Uterus (tissue), 4 donors: ENCODE results near the gene BECN2. TPM values are rescaled to one million over a fixed set of nuclear protein-coding genes. Genes with fewer than 3 reads are reported as not detected.

Experiments
- DNase-seq, 2 donors: peaks; one replicate each; pipeline ENCODE4 v3.0.0-alpha.2; 2019 to 2020
- H3K27ac ChIP-seq, 2 donors: fragments of 200-600 bp; sonication (generic); 1 replicate in 1 of 2; 2 replicates in 1 of 2; pipeline ENCODE4 v1.5.1; 2016 to 2018
- H3K27me3 ChIP-seq, 2 donors: fragments of 200-600 bp; sonication (generic); one replicate each; pipeline ENCODE4 v1.5.1; 2018 to 2019; ENCODE audit warnings: control low read depth in 1 of 2
- H3K36me3 ChIP-seq, 2 donors: fragments of 200-600 bp; sonication (generic); one replicate each; pipeline ENCODE4 v1.5.1; 2019; ENCODE audit warnings: control low read depth in 1 of 2
- H3K4me1 ChIP-seq, 2 donors: fragments of 200-600 bp; sonication (generic); one replicate each; pipeline ENCODE4 v1.5.1; 2018 to 2019; ENCODE audit warnings: control low read depth in 1 of 2
- H3K4me3 ChIP-seq, 2 donors: fragments of 200-600 bp; sonication (generic); 1 replicate in 1 of 2; 2 replicates in 1 of 2; pipeline ENCODE4 v1.5.1; 2018 to 2019; ENCODE audit warnings: mild to moderate bottlenecking in 1 of 2
- H3K9me3 ChIP-seq, 2 donors: fragments of 200-600 bp; sonication (generic); one replicate each; pipeline ENCODE4 v1.5.1; 2019; ENCODE audit warnings: control low read depth in 1 of 2
- POLR2A ChIP-seq, 2 donors: fragments of 450-650 bp; IDR thresholded peaks; one replicate each; pipeline ENCODE4 v1.6.1; 2016; ENCODE audit warnings: antibody characterized with exemption in 2 of 2, mild to moderate bottlenecking in 1 of 2, moderate library complexity in 1 of 2
- intact Hi-C: fragments of 100-400 bp; cut with DNase I; formaldehyde crosslinking; loops from one replicate; pipeline ENCODE4 v1.15.1; 2023; ENCODE audit warnings: low total_unique reads
- total RNA-seq, 4 donors: library from RNA; depleted of rRNA in 3 of 4; stranded (reverse); fragments of >200 nt in 3 of 4; gene quantifications; one replicate each; pipeline versions ENCODE4 v1.1.0 to v1.2.4, GENCODE V29; 2014 to 2023
- TF ChIP-seq, protein P1 (sequence below), 4 experiments: fragments of 200-600 bp in 2 of 4; fragments of 450-650 bp in 2 of 4; sonication (generic) in 2 of 4; IDR thresholded peaks; one replicate each; pipeline ENCODE4 v1.5.1; 2016 to 2019; ENCODE audit warnings: antibody characterized with exemption in 4 of 4, mild to moderate bottlenecking in 2 of 4, moderate library complexity in 1 of 4
- donor health status: DM: yes; HTN: yes; CAD: no.

Gene BECN2
- total RNA-seq, 4 donors from 2014 or later: not detected

DNA sequence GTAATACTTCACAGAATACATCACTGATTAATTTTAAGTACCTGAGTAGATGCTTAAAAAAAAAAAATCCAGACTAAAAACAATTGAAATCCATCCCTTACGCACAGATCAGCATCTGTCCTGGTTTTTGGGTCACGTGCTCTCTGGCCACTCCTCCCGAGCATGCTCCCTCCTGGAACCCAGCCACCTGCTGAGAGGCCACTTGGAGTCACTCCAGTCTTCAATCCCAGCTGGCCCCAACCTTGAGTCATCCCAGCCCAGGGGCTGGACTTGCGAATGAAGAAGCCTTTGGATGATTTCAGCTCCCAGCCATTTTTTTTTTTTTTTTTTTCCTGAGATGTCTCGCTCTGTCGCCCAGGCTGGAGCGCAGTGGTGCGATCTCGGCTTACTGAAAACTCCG is 32.5 kb downstream of the BECN2 start:
- H3K36me3 ChIP-seq: no peaks in the 10 kb centered on the region
- intact Hi-C loops: no loop called here
- no peaks in the 10 kb centered on the region for H3K9me3 ChIP-seq
- no peaks in the 10 kb centered on the region for H3K4me1 ChIP-seq
- DNase-seq: peak; percentile 79 to 90
- H3K4me3 ChIP-seq: no peak overlapping the region
- no peak for TF ChIP-seq POLR2A (IDR thresholded peaks at IDR 0.05)
- TF ChIP-seq, protein P1, sequence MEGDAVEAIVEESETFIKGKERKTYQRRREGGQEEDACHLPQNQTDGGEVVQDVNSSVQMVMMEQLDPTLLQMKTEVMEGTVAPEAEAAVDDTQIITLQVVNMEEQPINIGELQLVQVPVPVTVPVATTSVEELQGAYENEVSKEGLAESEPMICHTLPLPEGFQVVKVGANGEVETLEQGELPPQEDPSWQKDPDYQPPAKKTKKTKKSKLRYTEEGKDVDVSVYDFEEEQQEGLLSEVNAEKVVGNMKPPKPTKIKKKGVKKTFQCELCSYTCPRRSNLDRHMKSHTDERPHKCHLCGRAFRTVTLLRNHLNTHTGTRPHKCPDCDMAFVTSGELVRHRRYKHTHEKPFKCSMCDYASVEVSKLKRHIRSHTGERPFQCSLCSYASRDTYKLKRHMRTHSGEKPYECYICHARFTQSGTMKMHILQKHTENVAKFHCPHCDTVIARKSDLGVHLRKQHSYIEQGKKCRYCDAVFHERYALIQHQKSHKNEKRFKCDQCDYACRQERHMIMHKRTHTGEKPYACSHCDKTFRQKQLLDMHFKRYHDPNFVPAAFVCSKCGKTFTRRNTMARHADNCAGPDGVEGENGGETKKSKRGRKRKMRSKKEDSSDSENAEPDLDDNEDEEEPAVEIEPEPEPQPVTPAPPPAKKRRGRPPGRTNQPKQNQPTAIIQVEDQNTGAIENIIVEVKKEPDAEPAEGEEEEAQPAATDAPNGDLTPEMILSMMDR (IDR thresholded peaks at IDR 0.05): no peak
- H3K27me3 ChIP-seq: no peaks in the 10 kb centered on the region
- H3K27ac ChIP-seq: no peak overlapping the region

DNA sequence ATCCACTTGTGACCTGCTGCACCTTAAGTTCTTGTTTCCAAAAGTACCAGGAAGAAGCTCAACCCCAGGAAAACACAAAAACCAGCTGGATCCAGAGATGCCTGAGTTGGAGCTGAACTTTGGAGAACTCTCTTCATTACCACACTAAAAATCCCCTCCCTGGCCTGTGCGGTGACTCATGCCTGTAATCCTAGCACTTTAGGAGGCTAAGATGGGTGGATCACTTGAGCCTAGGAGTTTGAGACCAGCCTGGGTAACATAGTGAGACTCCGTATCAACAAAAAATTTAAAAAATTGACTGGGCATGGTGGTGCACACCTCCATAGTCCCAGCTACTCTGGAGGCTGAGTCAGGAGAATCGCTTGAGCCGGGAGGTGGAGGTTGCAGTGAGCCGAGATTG is 35.2 kb downstream of the BECN2 start:
- intact Hi-C loops: no loop called here

DNA sequence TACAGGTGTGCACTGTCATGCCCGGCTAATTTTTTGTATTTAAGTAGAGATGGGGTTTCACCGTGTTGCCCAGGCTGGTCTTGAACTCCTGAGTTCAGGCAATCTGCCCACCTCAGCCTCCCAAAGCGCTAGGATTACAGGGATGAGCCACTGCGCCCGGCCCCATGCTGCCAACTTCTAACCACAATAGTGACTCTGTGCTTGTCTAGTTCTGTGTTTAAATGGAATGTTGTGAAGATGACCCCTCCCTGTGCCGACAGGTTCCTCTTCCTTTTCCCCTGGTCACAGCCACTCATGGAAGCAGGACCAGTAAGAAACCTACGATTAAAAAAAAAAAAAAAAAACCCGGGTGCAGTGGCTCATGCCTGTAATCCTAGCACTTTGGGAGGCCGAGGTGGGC is 36.6 kb downstream of the BECN2 start:
- Histone ChIP-seq H3K9me3 (no peaks in the 10 kb centered on the region), H3K36me3 (no peaks in the 10 kb centered on the region), H3K27ac (no peak overlapping the region), H3K27me3 (no peaks in the 10 kb centered on the region), H3K4me1 (peaks cover 0 to 10% of the 10 kb centered on the region in 2 donors), H3K4me3 (no peak overlapping the region)
- TF ChIP-seq, protein P1 (IDR thresholded peaks at IDR 0.05): no peak
- intact Hi-C loops: no loop called here
- no peak for DNase-seq

More for the DNA sequence above, 35.2 kb downstream of the BECN2 start:
- H3K27me3 ChIP-seq: no peaks in the 10 kb centered on the region
- H3K4me3 ChIP-seq: no peak overlapping the region
- H3K27ac ChIP-seq: no peak overlapping the region
- no peak for DNase-seq
- TF ChIP-seq, protein P1 (IDR thresholded peaks at IDR 0.05): no peak
- no peak for TF ChIP-seq POLR2A (IDR thresholded peaks at IDR 0.05)
- H3K36me3 ChIP-seq: no peaks in the 10 kb centered on the region
- no peaks in the 10 kb centered on the region for H3K4me1 ChIP-seq
- H3K9me3 ChIP-seq: no peaks in the 10 kb centered on the region

DNA sequence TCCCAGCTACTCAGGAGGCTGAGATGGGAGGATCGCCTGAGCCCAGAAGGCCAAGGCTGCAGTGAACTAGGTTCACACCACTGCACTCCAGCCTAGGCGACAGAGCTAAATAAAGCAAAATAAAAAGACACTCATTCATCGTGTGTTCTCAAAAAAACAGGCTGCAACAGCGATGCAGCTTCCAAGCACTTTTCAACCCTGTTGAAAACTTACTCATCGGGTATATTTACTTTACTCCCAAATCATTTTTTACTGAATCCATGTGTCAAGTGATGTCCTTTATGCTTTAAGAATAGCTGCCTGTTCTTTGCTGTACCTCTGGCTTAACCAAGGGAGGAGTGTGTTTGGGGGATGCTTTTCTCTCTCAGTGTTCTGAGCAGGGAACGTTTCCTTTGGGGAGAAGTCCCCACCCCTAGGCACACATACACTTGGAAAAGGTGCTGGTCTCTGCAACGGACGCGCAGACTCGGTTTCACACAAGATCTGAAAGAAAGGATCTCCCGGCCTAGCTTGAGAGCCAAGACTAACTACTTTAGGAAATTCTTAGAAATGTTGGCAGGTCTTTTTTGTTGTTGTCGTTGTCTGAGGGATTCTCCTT is 39.9 kb downstream of the BECN2 start:
- Histone ChIP-seq H3K27me3 (no peaks in the 10 kb centered on the region), H3K9me3 (no peaks in the 10 kb centered on the region), H3K36me3 (no peaks in the 10 kb centered on the region), H3K4me3 (no peak overlapping the region), H3K27ac (no peak overlapping the region), H3K4me1 (peaks cover 0 to 10% of the 10 kb centered on the region in 2 donors)
- intact Hi-C loops: no loop called here
- TF ChIP-seq, protein P1 (IDR thresholded peaks at IDR 0.05): no peak
- no peak for TF ChIP-seq POLR2A (IDR thresholded peaks at IDR 0.05)
- DNase-seq: no peak

DNA sequence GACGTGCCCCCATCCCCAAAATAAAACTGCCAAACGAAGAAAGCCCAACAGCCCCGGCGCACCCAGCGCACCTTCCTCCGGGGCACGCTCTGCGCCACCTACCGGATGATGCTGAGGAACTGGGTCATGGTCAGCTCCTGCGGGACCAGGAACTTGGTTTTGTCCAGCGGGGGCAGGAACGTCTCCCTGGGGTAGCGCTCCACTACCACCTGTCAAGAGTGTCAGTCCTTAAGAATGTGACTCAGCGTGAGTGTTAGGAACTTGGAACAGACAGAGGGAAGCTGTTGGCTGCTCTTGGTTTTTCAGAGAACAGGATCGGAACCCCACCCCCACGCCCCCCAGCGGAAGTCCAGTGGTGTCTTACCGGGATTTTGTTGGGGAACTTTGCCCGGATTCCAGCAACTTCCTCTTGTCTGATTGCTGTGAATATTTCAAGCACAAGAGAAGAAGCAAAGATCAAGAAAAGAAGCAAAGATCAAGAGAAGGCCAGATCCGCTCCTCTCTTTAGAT is 40.9 kb downstream of the BECN2 start:
- intact Hi-C loops: no loop called here
- Histone ChIP-seq H3K27me3 (no peaks in the 10 kb centered on the region), H3K36me3 (no peaks in the 10 kb centered on the region), H3K9me3 (no peaks in the 10 kb centered on the region), H3K4me3 (peak overlapping the region in 1 of 2 donors; percentile 29), H3K27ac (no peak overlapping the region), H3K4me1 (peaks cover 0 to 10% of the 10 kb centered on the region in 2 donors)
- no peak for TF ChIP-seq POLR2A (IDR thresholded peaks at IDR 0.05)
- TF ChIP-seq, protein P1 (IDR thresholded peaks at IDR 0.05): peak; percentile 39 to 47 (median 42)
- DNase-seq: peak; percentile 60 to 74
